Keratinocyte (primary cell): ENCODE measurements around the gene RASGEF1C. TPM values are rescaled to one million over a fixed set of nuclear protein-coding genes. Genes with fewer than 3 reads are reported as not detected.

Experiments used
- DNase-seq: peaks from one replicate; pipeline ENCODE4 v3.0.0-alpha.2; 2011; ENCODE audit warnings: low read depth, missing footprints, low spot score
- FAIRE-seq: peaks from 2 replicates; lab custom pipeline; 2011; peaks lifted over from hg19 to GRCh38; lab: Jason Lieb, UNC
- H2AFZ ChIP-seq: 2 replicates; pipeline ENCODE4 v1.6.0; 2012; ENCODE audit warnings: low read length, control low read depth, inconsistent platforms; ENCODE audit not compliant: control insufficient read depth
- H3K27ac ChIP-seq: 2 replicates; pipeline ENCODE4 v1.5.1; 2011; ENCODE audit warnings: low read length; ENCODE audit not compliant: control insufficient read depth, insufficient read depth
- H3K27me3 ChIP-seq: 3 replicates; pipeline ENCODE4 v1.6.0; 2011; ENCODE audit warnings: low read length; ENCODE audit not compliant: control insufficient read depth, insufficient read depth; ENCODE audit errors: extremely low read depth
- H3K36me3 ChIP-seq, 2 experiments: 2 replicates in 1 of 2; 3 replicates in 1 of 2; pipeline ENCODE4 v1.5.1; 2011; ENCODE audit warnings: low read length in 2 of 2, mild to moderate bottlenecking in 1 of 2; ENCODE audit not compliant: control insufficient read depth in 2 of 2, insufficient read depth in 2 of 2; ENCODE audit errors: extremely low read depth in 1 of 2
- H3K4me1 ChIP-seq: 3 replicates; pipeline ENCODE4 v1.5.1; 2011; ENCODE audit warnings: low read length; ENCODE audit not compliant: control insufficient read depth, insufficient read depth; ENCODE audit errors: extremely low read depth
- H3K4me2 ChIP-seq: 3 replicates; pipeline ENCODE4 v1.6.0; 2011; ENCODE audit warnings: low read depth, low read length; ENCODE audit not compliant: control insufficient read depth, insufficient read depth; ENCODE audit errors: extremely low read depth
- H3K4me3 ChIP-seq, 3 experiments: fragments of 200-600 bp in 1 of 3; sonication (generic) in 1 of 3; 2 replicates in 2 of 3; 3 replicates in 1 of 3; pipeline ENCODE4 v1.5.1; 2011 to 2016; ENCODE audit warnings: low read length in 3 of 3, mild to moderate bottlenecking in 3 of 3, control low read depth in 2 of 3, inconsistent platforms in 1 of 3, low read depth in 1 of 3, mixed read lengths in 1 of 3, mixed run types in 1 of 3, moderate library complexity in 1 of 3; ENCODE audit not compliant: control insufficient read depth in 2 of 3, insufficient read depth in 2 of 3; ENCODE audit errors: extremely low read depth in 1 of 3
- H3K79me2 ChIP-seq: 2 replicates; pipeline ENCODE4 v1.6.0; 2012; ENCODE audit warnings: low read length; ENCODE audit not compliant: control insufficient read depth, insufficient read depth
- H3K9ac ChIP-seq: 3 replicates; pipeline ENCODE4 v1.6.0; 2011; ENCODE audit warnings: low read length; ENCODE audit not compliant: control insufficient read depth, insufficient read depth; ENCODE audit errors: extremely low read depth
- H3K9me1 ChIP-seq: 3 replicates; pipeline ENCODE4 v1.6.0; 2011; ENCODE audit warnings: low read length; ENCODE audit not compliant: control insufficient read depth, insufficient read depth; ENCODE audit errors: extremely low read depth
- H3K9me3 ChIP-seq: 2 replicates; pipeline ENCODE4 v1.5.1; 2012; ENCODE audit warnings: low read depth, low read length; ENCODE audit not compliant: control insufficient read depth
- H4K20me1 ChIP-seq: 3 replicates; pipeline ENCODE4 v1.6.0; 2011; ENCODE audit warnings: low read length; ENCODE audit not compliant: control insufficient read depth, insufficient read depth; ENCODE audit errors: extremely low read depth
- EZH2 ChIP-seq: IDR thresholded peaks from one replicate; pipeline ENCODE4 v1.6.1; 2012; ENCODE audit warnings: inconsistent platforms, mild to moderate bottlenecking, low read length, moderate library complexity
- dilution Hi-C: fragments of 300-500 bp; cut with MboI; formaldehyde crosslinking; loops from one replicate; pipeline ENCODE4 v1.7.0; 2020; ENCODE audit warnings: low sequenced_read_pairs; ENCODE audit not compliant: extremely low pct_ligation_motif_present
- polyA plus RNA-seq, 5 experiments: library from polyadenylated mRNA; depleted of rRNA in 3 of 5; stranded (reverse) in 3 of 5; stranded (forward) in 1 of 5; unstranded in 1 of 5; fragments of >200 nt; gene quantifications; 1 replicate in 1 of 5; 2 replicates in 3 of 5; 3 replicates in 1 of 5; pipeline versions ENCODE4 v1.2.1 to v1.2.3, GENCODE V29; 2011 to 2012; ENCODE audit warnings: missing spikeins in 2 of 5, low read depth in 1 of 5, low replicate concordance in 1 of 5
- TF ChIP-seq, protein P1 (sequence below), 3 experiments: IDR thresholded peaks in 1 of 3; conservative IDR thresholded peaks in 1 of 3; optimal IDR thresholded peaks in 1 of 3; 2 replicates in 2 of 3; 3 replicates in 1 of 3; pipeline versions ENCODE3 to v1.5.1; 2011; ENCODE audit warnings: low read length in 3 of 3, mild to moderate bottlenecking in 3 of 3, moderate library complexity in 2 of 3, control low read depth in 1 of 3, inconsistent platforms in 1 of 3; ENCODE audit not compliant: insufficient read depth in 2 of 3; ENCODE audit errors: extremely low read depth in 1 of 3

The RASGEF1C gene
- polyA plus RNA-seq, 1 donor (not counting 4 experiments of a cell fraction or from before 2014, with no cell fraction given), result not detected

DNA sequence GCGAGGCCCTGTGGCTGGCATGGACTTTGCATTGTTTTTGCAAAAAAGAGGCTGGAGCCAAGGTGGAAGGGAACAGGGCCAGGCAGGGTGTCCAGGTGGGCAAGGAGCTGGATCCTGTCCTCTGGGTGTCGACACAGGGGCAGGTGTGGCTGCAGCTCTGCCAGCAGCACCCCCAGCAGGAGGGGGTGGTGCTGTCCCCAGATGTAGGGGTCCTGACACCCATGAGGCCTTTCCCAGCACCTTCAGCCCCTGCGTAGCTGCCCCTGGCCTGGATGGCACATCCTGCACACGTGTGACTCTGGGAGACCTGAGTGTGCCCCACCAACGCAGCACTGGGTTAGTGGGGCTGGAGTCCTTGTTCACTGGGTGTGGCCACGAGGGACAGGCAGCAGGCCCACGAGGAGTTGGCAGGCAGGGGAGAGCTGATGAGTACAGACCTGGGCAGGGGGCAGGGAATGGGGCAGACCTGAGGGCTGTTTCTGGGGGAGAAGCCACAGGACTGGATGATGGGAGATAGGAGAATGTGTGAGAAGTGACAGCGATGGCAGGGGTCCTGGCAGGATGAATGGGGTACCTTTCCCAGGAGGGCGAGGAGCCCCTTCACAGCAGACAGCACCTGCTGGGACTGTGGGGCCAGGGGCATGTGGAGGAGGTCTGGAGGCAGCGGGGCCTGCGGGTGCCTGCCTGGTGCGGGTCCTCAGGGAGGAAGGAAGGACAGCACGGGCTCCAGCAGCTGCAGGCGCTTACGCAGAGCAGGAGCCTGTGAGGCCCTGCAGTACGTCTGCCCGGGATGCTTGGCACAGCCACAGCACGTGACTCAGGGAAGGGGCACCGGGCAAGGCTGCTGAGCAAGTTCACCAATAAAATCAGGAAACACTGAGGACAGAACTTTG, 3.6 kb upstream of the RASGEF1C start:
- Histone ChIP-seq H4K20me1 (no peaks in the 10 kb centered on the region), H3K4me1 (peaks cover 3% of the 10 kb centered on the region), H3K9ac (no peak overlapping the region), H3K36me3 (no peaks in the 10 kb centered on the region), H3K4me3 (no peak overlapping the region), H3K9me3 (peaks cover 6% of the 10 kb centered on the region), H3K4me2 (no peak overlapping the region), H3K27me3 (peaks cover 10% of the 10 kb centered on the region), H2AFZ (no peak overlapping the region), H3K9me1 (no peaks in the 10 kb centered on the region), H3K79me2 (no peaks in the 10 kb centered on the region), H3K27ac (no peak overlapping the region)
- dilution Hi-C loops, result no loop called here
- TF ChIP-seq, protein P1, sequence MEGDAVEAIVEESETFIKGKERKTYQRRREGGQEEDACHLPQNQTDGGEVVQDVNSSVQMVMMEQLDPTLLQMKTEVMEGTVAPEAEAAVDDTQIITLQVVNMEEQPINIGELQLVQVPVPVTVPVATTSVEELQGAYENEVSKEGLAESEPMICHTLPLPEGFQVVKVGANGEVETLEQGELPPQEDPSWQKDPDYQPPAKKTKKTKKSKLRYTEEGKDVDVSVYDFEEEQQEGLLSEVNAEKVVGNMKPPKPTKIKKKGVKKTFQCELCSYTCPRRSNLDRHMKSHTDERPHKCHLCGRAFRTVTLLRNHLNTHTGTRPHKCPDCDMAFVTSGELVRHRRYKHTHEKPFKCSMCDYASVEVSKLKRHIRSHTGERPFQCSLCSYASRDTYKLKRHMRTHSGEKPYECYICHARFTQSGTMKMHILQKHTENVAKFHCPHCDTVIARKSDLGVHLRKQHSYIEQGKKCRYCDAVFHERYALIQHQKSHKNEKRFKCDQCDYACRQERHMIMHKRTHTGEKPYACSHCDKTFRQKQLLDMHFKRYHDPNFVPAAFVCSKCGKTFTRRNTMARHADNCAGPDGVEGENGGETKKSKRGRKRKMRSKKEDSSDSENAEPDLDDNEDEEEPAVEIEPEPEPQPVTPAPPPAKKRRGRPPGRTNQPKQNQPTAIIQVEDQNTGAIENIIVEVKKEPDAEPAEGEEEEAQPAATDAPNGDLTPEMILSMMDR (optimal IDR thresholded peaks at IDR 0.05 in 1 of 3, IDR thresholded peaks at IDR 0.05 in 1 of 3, conservative IDR thresholded peaks at IDR 0.05 in 1 of 3; ENCODE audit: extremely low read depth in 1 of 3, insufficient read depth in 2 of 3, low read length in 3 of 3), result no peak
- no peak for TF ChIP-seq EZH2
- DNase-seq, result no peak
- no peak for FAIRE-seq

DNA sequence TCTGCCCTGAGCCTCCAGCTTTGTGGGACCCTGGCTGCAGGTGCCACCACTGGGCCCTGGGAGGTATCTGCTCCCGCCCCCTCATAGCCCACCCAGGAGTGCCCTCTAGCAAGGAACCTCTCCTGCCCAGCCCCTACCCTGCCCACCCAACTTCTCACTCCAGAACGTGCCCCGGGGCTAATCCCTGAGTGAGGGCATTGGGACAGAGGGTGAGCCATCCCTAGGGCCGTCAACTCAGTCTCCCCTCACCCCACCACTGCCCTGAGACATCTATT, 2.7 kb upstream of the RASGEF1C start:
- Histone ChIP-seq H3K4me1 (peaks cover 3% of the 10 kb centered on the region), H3K79me2 (no peaks in the 10 kb centered on the region), H3K9me3 (peaks cover 6% of the 10 kb centered on the region), H3K4me2 (no peak overlapping the region), H2AFZ (no peak overlapping the region), H3K9me1 (no peaks in the 10 kb centered on the region), H4K20me1 (no peaks in the 10 kb centered on the region), H3K36me3 (no peaks in the 10 kb centered on the region), H3K4me3 (no peak overlapping the region), H3K9ac (no peak overlapping the region), H3K27me3 (peaks cover 18% of the 10 kb centered on the region), H3K27ac (no peak overlapping the region)
- dilution Hi-C loops, result no loop called here
- FAIRE-seq (no peak), DNase-seq (no peak)
- TF ChIP-seq EZH2, result no peak
- TF ChIP-seq, protein P1 (optimal IDR thresholded peaks at IDR 0.05 in 1 of 3, IDR thresholded peaks at IDR 0.05 in 1 of 3, conservative IDR thresholded peaks at IDR 0.05 in 1 of 3; ENCODE audit: extremely low read depth in 1 of 3, insufficient read depth in 2 of 3, low read length in 3 of 3), result no peak
